GM18526 (cell line): ENCODE data around the gene SPSB2.

ENCODE experiments used
- POLR2A ChIP-seq: IDR thresholded peaks from 3 replicates; pipeline ENCODE4 v1.6.1; 2011; ENCODE audit not compliant: insufficient read length; ENCODE audit errors: extremely low read depth

The SPSB2 gene

DNA sequence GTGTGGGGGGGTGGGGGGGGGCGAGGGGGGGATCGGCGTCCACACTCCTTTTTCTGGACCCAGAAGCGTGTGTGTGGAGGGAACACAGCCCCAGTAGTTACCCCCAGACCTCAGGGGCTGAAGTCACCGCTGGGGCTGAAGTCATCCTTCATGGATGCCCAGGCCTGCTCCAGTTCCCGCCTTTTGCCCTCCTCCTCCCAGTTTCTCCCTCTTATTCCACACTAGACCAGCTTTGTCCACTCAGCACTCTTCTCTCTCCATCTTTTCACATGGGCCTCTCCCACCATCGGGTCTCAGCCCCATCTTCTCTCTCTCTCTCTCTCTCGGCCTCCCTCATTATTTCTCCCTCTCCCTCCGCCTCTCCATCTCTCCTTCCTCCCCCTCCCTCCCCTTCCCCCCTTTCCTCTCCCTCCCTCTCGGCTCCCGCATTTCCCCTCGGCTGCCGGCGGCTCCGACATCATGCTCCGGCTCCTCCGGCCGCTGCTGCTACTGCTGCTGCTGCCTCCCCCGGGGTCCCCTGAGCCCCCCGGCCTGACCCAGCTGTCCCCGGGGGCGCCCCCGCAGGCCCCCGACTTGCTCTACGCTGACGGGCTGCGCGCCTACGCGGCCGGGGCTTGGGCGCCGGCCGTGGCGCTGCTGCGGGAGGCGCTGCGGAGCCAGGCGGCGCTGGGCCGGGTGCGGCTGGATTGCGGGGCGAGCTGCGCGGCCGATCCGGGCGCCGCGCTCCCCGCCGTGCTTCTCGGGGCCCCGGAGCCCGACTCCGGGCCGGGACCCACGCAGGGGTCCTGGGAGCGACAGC, 44.9 kb downstream of the SPSB2 start, which contains the start of gene P3H3:
Gene P3H3, plus strand, starts transcription at position 426 of the 799 bp plus-strand sequence. Its CDS starts 34 bp downstream, at position 460.
- no peak for TF ChIP-seq POLR2A

DNA sequence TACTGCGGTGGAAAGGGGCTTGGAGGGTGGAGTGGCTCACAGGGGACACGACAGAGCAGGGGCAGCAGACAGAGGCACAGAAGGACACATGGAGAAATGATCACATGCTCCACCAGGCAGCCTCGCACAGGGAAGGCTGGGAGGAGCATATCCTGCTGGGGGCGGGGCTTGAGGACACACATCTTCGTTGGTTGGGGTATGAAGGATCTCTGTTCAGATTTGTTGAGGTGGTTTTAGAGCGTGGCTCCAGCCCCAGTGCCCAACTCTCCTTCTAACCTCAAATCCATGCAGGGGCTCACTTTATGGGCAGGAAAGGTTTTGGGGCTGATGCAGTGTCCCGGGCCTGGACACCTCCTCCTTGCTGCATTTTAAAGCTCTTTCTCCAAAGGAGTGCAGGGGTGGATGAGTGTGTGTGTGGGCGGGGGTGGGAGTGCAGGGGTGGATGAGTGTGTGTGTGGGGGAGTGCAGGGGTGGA, 45.6 kb downstream of the SPSB2 start:
- no peak for TF ChIP-seq POLR2A

DNA sequence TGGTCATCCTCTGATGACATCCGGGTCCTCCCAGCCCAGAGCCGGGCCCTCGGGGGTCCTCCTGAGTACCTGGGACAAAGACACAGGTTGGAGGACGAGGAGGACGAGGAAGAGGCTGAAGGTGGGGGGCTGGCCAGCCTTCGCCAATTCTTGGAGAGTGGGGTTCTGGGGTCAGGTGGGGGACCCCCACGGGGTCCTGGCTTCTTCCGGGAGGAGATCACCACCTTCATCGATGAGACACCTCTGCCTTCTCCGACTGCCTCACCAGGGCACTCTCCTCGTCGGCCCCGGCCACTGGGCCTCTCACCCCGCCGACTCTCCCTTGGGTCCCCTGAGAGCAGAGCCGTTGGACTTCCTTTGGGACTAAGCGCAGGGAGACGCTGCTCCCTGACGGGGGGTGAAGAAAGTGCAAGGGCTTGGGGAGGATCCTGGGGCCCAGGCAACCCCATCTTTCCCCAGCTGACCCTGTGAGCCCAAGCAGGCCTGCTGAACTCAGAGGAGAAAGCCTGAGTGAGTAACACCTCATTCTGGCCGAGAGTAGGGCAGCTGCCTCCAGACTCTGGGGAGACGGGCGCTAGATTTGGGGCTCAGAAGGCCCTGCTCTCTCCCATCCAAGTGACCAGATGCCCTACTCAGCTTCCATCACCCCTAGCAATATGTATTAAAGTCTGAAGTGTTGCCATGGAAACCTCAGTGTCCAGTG, 46.2 kb downstream of the SPSB2 start:
- TF ChIP-seq POLR2A: no peak

DNA sequence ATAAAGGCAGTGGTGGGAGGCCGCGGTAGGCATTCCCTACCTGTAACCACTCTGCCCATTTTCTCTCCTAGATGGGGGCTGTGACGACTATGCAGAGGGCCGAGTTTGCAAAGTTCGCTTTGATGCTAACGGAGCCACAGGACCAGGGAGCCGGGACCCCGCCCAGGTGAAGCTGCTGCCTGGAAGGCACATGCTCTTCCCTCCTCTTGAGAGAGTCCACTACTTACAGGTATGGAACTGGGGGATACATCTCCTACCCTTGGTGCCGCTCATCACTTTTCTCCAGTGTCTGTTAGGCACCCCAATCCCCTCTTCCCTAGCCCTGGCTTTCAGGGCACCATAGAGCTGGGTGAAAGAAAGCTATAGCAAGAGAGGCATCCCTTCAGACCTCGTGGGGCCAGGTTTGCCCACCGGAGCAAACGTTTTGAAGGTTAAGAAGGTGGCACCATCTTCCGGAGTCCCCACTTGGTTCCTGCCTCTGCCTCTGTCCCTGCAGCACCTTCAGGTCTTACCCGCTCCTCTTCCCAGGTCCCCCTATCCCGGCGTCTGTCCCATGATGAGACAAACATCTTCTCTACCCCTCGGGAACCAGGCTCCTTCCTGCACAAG, 46.9 kb downstream of the SPSB2 start:
- no peak for TF ChIP-seq POLR2A

DNA sequence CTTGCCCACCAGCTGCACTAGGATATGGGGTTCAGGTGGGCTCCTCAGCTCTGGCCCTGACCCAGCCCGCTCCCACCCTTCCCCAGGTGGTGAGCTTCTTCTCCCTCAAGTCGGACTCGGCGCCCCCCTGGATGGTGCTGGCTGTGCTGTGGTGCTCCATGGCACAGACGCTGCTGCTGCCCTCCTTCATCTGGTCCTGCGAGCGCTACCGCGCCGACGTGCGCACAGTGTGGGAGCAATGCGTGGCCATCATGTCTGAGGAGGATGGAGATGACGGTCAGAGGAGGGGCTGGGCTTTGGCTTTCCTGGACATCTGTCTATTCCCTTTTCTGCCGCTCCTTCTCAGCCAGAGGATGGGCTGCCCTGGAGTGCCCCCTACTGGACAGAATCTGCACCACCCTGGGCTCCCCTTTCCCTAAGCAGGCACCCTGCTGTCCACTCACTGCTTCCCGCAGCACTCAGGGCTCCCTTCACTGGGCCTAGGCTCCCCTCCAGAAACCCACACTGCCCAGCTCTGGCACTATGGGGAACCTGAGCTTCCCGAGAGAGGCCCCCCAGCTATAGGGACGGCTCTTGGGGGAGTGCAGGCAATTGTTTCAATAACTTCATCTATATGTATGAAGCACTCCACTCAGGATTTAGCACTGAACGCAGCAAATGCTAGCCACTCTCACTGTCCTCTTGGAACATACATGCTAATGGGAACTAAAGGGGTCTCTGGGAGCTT, 47.5 kb downstream of the SPSB2 start:
- no peak for TF ChIP-seq POLR2A

DNA sequence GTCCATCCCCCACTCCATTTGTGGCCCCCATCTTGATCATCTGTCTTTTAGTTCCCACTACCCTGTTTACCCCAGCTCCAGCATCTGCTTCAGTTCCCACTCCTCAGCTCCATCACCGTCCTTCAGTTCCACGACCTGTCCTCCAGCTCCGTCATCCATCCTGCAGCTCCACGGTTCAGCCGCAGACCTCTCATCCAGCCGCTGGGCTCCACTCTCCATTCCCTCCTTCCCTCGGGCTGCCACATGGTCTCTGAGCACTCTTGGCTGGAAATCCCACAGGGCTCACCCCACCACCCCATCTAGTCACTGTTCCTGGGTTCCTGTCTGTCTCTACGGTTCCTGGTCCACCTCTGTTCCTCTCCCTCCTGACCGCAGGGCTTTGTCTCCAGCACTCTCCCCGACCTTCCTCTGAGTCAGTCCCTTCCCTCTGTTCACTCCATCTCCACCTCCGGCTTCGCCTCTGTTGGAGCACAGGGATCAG, 48.2 kb downstream of the SPSB2 start:
- no peak for TF ChIP-seq POLR2A

DNA sequence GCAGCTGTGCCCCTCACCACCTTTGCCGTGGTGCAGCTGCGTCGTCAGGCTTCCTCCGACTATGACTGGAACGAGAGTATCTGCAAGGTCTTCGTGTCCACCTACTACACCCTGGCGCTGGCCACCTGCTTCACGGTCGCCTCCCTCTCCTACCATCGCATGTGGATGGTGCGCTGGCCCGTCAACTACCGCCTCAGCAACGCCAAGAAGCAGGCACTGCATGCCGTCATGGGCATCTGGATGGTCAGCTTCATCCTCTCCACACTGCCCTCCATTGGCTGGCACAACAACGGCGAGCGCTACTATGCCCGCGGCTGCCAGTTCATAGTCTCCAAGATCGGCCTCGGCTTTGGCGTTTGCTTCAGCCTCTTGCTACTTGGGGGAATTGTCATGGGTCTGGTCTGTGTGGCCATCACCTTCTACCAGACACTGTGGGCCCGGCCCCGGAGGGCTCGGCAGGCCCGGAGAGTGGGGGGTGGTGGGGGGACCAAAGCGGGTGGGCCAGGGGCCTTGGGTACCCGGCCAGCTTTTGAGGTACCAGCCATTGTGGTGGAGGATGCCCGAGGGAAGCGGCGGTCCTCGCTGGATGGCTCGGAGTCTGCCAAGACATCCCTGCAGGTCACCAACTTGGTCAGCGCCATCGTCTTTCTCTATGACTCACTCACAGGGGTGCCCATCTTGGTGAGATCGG, 48.9 kb downstream of the SPSB2 start:
- no peak for TF ChIP-seq POLR2A

DNA sequence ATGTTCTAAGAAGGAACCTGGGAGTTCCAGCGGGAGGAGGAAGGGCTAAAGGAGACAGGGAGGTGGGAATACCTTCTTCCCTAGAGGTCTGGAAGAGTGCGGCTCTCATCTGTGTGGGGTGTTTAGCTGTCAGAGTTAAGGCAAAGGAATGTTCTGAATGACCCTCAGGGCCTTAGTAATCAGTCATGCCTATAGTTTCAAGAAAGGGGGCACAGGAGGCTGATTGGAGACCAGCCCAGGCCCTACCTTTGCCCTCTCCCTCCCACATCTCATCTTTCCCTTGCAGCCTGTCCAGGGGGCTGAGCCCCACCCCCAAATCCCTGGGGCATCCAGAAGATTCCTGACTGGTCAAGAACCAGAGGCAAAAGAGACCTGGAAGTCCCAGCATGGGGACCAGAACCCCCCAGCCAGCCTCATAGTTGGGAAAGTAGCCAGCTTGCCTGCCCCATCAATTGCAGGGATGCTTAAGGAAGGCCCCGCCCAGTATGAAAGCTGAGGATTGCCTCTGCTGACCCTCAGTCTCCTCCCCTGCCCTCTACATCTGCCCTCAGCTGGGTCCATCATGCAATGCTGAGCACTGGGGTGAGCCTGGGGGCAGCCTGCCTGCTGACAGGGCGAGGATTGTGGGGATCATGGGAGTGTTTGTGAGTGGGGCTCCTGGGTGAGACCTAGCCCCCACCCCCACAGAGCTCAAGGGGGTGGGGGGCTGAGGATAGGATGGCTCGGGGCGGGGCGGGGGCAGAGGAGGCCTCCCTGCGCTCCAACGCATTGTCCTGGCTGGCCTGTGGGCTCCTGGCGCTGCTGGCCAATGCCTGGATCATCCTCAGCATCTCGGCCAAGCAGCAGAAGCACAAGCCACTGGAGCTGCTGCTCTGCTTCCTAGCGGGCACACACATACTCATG, 49.7 kb downstream of the SPSB2 start:
- no peak for TF ChIP-seq POLR2A

DNA sequence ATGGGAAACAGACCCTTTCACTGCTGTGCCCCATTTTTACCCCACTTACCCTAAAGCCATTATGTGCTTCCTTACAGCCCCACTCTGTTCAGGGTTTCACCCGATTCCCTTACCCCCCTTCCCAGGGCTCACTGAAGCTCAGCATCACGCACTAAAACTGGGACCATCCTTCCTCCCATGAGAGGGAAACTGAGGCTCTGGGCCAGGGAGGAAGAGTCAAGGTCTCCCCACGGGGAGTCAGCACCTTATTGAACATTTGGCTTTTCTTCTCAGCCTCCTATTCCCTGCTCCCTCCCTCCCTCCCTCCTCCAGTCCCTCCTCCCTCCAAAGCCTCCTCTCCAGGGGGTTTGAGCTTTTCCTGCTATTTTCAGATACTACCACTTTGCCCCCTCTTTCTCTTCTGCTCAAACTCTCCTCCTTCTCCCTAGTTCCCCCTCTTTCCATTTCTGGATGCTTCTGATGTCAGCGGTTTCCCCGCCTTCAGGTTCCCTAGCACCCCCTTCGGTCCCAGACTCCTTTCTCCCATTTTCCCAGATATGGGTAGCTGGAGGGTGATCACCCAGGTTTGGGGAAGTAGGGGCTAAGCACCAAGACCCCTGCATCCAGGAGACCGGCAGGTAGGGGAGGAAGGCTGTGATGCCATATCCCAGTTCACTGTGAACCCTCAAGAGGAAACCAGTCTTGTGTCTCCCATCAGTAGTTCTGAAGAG, 50.5 kb downstream of the SPSB2 start:
- no peak for TF ChIP-seq POLR2A

DNA sequence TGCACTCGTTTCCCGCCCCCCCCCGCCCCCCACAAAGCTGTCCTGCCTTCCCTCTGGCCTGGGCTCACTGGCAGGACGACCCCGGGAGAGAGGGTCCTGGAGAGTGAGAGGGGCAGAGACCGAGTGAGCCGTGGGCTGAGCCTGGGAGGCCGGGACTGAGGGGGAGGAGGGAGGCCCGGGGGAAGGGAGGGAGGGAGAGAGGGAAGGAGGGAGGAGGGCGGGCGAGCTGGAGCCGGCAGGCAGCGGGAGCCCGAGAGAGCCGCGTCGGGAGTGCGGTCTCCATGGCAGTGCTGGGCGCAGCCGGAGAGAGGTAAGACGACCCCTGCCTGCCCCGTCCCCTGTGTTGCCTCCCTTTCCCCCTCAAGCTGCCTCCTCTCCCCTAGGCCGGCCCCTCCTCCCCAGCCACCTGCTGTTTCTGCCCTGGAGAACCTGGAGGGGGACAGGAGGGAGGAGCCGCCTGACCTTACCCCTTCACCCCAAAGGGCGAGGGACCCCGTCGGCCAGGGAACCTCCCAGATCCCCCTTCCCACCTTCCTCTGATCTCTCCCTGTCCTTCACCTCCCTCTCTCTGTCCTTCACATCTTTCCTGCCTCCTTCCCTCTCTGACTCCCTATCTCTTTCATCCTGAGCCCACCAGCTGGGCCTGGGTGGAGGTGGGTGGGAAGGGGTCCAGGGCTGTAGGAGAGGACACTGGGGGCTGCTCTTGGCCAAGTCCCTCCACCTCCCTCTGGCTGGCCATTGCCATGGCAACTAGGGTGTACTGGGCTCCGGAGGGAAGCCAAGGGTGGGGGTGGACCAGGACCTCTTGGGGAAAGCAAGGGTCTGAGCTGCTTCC, 51.3 kb downstream of the SPSB2 start, which contains the start of gene GPR162:
Gene GPR162, plus strand, starts transcription at position 231 of the 835 bp plus-strand sequence. CDS start 2,078 bp downstream, outside the sequence.
- no peak for TF ChIP-seq POLR2A
